ENCODE measurements around the gene PRIMA1.
"Not testable (repeated sequence)": the region's sequence is repeated elsewhere in the genome, so short reads cannot be mapped to it uniquely, and the experiment has no call there.

PRIMA1 gene

DNA sequence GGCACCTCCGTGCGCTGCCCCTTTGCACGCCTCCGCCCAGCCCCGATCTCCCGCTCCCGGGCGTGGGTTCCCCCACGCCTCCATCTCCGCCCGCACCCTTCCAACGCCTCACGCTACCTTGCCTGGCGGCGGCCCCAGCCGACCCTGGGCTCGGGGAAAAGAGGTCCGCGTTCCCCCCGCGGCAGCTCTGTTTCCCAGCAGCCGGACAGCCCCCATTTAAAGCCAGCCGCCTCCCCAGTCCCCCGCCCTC lies at the start of gene PRIMA1:
TSS of gene PRIMA1 (minus strand) at position 193 of the 250 bp plus-strand sequence. CDS start 767 bp downstream, outside the sequence.
- no peak for DNase-seq

DNA sequence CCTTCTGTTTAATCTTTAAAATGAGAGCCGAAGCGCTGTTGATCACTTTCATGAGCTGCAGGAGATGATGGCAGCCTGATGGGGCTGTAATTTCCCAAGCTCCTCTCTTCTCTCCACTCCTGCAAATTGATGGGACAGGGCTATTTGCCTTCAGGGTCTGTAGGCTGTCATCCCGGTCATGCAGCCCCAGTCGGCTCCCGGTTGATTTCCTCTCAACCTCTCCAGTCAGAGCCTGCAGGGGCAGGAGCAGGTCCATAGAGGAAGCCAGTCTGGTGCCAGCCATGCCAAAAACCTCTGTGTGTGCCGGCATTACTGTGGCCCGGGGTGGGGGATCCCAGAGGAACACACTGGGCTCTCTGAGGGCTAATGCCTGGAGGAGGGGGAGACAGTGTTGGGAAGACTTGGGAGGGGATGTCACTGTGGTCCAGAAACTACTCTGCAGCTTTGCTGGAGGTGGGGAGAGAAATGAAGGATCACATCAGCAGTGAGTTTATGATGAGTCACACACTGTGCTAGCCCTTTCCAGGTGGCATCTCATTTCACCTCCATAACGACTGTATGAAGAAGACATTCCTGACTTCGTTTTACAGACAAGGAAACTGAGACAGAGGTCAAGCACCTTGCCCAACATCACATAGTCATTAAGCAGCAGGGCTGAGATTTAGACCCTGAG lies 46.5 kb upstream of the PRIMA1 start:
- no peak for DNase-seq

GRCh38 chr14:93832665-93833064 lies 44.4 kb upstream of the PRIMA1 start:
- no peak for DNase-seq

- no peak for DNase-seq
These were observed 43.8 kb upstream of the PRIMA1 start for GRCh38 chr14:93832081-93832480.

GRCh38 chr14:93830753-93831461 lies 42.6 kb upstream of the PRIMA1 start:
- no peak for DNase-seq

- no peak for DNase-seq
These were observed 41.7 kb upstream of the PRIMA1 start for GRCh38 chr14:93829839-93830481.

- no peak for DNase-seq
These were observed 36.9 kb upstream of the PRIMA1 start for GRCh38 chr14:93825235-93825553.

- no peak for DNase-seq
These were observed 36.4 kb upstream of the PRIMA1 start for GRCh38 chr14:93824518-93825234.

GRCh38 chr14:93824076-93824475 lies 35.8 kb upstream of the PRIMA1 start:
- no peak for DNase-seq

GRCh38 chr14:93821051-93821450 lies 32.8 kb upstream of the PRIMA1 start:
- DNase-seq = no peak

GRCh38 chr14:93818857-93819256 lies 30.6 kb upstream of the PRIMA1 start:
- DNase-seq = no peak

- DNase-seq = no peak
These were observed 23.4 kb upstream of the PRIMA1 start for GRCh38 chr14:93811676-93812075.

GRCh38 chr14:93811020-93811419 lies 22.7 kb upstream of the PRIMA1 start:
- no peak for DNase-seq

DNA sequence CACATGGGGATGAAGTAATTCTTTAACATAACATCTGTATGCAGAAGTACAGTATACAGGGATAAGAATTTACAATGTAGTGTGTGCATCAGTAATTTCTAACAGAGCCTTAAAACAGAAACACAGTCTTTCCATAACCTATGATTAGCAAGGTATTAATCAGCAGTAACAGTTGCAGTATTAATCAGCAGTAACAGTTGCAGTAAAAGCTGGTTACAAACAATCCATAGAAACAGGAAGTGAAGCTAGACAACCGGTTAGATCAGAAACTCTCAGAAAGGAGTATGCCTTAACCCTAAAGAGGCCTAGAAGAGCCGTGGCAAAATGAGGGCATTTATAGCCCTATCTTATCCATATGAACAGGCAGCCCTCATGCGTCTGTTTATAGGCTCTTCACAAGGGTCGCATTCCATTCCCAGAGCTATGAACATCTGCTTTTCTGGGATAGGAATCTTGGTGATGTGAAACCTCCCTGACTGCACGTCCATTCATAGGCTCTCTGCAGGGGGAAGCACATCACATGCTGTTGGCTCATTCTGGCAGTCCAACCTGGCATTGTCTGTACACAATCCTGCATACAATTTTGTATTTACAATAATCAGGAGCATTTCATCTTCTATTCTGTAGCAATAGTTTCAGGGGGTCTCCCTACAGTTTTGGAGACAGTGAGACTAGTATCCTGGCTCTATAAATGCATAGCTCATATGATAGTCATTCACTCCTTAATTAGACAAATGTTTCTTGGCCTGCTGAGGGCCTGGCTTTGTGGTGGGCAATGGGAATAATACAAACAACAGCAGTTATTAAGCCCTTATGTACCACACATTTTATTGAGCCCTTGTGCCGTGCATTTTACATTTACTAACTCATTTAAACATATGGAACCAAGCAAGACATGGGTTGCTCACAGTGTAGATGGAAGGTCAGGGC lies 21.5 kb upstream of the PRIMA1 start:
- DNase-seq = not testable (repeated sequence)

GRCh38 chr14:93804654-93805053 lies 16.4 kb upstream of the PRIMA1 start:
- DNase-seq = no peak

DNA sequence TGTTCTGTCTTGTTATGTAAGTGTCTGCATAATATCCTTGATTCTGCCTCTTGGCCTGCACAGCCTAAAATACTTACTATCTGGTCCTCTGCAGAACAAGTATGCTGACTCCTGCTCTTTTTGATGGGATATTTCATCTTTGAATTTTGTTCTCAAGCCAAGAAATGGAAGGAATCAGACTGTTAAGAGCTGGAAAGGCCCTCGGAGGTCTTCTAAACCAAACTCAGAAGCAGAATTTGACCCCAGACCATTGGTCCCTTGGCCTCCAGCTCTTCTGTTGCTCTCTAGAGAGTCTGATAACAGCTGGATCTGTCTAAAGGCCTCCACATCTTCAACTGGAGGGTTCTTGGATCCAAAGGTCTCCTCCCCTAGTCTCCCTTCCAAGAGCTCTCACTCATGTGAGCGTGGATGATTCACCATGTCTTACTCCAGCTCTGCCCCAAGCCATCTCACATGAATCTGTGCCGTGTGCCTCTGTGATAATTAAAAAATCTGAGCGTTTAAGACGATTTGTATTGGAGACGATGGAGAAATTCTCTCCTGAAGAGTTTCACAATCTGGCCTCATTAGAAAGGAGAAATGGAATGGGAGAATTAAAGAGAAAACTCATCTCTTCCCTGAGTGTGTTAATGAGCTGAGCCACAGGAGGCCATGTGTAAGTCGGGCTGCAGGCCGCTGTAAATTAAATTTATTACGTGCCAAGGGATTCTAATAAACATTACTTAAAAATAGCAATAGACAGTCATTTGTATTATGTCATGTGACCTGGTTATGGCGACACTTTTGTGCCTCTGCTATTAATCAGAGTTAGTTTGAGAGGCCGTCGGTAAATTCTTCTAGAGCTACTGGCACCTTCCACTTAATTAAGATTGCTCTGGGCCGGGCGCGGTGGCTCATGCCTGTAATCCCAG lies 15.4 kb upstream of the PRIMA1 start:
- no peak for DNase-seq

GRCh38 chr14:93799989-93800921 lies 12.0 kb upstream of the PRIMA1 start:
- no peak for DNase-seq

DNA sequence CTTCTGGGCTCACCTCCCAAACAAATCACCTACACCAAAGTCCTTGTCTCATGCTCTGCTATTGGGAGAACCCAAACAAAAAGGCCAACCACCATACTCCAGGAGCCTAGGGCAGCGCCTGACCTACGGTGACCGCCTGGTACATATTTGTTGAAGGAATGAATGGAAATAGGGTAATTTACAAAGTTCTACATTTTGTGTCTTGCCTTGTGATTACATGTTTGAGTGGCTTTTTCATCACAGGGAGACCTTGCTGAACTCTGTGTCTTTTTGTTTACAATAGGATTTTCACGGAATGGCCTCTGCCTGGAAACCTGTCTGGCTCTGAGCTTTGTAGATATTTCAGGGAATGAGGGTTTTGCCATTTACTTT lies 11.3 kb upstream of the PRIMA1 start:
- no peak for DNase-seq

- no peak for DNase-seq
These were observed 9.3 kb upstream of the PRIMA1 start for GRCh38 chr14:93797536-93797935.

DNA sequence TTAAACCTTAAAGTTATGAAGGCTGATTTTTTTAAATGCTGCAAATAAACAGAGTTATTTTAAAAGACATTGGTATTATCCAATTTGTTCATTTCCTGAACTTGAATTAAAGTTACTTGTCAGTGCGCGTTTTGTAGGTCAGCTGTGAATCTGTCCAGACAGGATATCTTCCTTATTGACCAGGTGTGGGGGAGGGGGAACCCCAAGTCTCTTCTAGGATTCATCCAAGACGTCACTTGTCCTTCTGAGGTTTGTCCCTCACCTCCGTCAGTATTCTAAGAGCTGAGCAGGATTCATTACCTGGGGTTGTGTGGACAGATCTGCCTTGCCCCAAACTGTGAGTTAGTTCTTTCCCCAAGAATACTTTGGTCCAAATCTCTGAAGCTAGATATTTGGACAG lies 8.8 kb upstream of the PRIMA1 start:
- no peak for DNase-seq

DNA sequence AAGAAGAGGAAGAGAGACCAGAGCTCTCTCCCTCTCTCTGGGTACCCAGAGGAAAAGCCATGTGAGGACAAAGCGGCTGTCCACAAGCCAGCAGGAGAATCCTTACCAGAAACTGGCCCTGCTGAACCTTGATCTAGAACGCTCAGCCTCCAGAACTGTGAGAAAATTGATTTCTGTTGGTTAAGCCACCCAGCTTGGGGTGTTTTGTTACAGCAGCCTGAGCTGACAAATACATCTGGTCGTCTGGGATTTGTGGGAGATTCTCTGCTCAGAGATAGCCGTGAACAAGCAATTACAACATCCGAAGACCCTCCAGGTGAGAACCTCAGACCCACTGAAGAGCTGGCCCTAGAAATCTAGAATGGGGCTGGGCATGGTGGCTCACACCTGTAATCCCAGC lies 6.5 kb upstream of the PRIMA1 start:
- DNase-seq = no peak
